ENCODE measurements around the gene RANBP9. TPM values are rescaled to one million over a fixed set of nuclear protein-coding genes. Genes with fewer than 3 reads are reported as not detected.

RANBP9 gene
- total RNA-seq, 1 donor from 2014 or later = 50.2 TPM

DNA sequence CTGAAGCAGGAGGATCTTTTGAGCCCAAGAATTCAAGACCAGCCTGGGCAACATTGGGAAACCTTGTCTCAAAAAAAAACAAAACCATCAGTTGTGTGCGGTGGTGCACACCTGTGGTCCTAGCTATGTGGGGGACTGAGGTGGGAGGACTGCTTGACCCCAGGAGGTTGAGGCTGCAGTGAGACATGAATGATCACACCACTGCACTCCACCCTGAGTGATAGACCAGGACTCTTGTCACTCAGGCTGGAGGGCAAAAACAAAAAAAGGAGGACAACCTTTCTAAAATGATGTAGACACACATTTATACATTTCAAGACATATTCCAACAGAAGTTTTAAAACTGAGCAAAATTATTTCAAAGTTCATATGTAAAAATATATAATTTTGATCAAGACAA, 51.4 kb downstream of the RANBP9 start:
- no peak for DNase-seq
- H3K36me3 Mint-ChIP-seq (ENCODE audit: unreplicated experiment) = no peaks in the 10 kb centered on the region
- no peaks in the 10 kb centered on the region for H3K9me3 Mint-ChIP-seq (ENCODE audit: unreplicated experiment)
- H3K27ac Mint-ChIP-seq (ENCODE audit: unreplicated experiment) = no peak overlapping the region
- H3K4me3 Mint-ChIP-seq (ENCODE audit: unreplicated experiment) = no peak overlapping the region
- peaks cover 11% of the 10 kb centered on the region for H3K4me1 Mint-ChIP-seq (ENCODE audit: low read depth, unreplicated experiment)
- no peak for TF ChIP-seq CTCF (IDR thresholded peaks at IDR 0.05; ENCODE audit: partially characterized antibody, unreplicated experiment)
- H3K27me3 Mint-ChIP-seq (ENCODE audit: unreplicated experiment) = no peaks in the 10 kb centered on the region

DNA sequence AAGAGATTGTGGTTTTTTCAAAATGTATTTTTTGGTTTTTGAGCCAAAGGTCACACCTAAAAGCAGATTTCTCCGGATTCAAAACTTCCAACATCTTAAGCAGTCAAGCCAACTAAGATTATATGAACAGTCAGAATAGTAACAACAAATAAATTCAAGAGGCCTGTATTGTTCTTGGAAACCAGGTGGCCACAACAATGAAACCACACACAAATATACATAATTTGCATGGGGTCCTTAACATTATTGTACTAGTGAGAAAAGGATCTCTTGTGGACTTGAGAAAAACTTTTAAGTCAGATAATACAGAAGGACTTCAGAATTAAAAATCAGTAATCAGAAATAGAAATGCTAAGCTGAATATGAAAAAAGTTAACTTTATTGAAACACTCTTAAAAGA, 55.9 kb downstream of the RANBP9 start:
- Mint-ChIP-seq H3K27ac (ENCODE audit: unreplicated experiment) (no peak overlapping the region), H3K27me3 (ENCODE audit: unreplicated experiment) (no peaks in the 10 kb centered on the region)

GRCh38 chr6:13654496-13654895, 57.1 kb downstream of the RANBP9 start:
- H3K4me1 Mint-ChIP-seq (ENCODE audit: low read depth, unreplicated experiment) = peaks cover 19% of the 10 kb centered on the region
- no peak for DNase-seq
- no peaks in the 10 kb centered on the region for H3K36me3 Mint-ChIP-seq (ENCODE audit: unreplicated experiment)
- peaks cover 3% of the 10 kb centered on the region for H3K9me3 Mint-ChIP-seq (ENCODE audit: unreplicated experiment)
- TF ChIP-seq CTCF (IDR thresholded peaks at IDR 0.05; ENCODE audit: partially characterized antibody, unreplicated experiment) = no peak
- H3K27ac Mint-ChIP-seq (ENCODE audit: unreplicated experiment) = no peak overlapping the region
- H3K27me3 Mint-ChIP-seq (ENCODE audit: unreplicated experiment) = no peaks in the 10 kb centered on the region
- H3K4me3 Mint-ChIP-seq (ENCODE audit: unreplicated experiment) = no peak overlapping the region

More for the DNA sequence above, 55.9 kb downstream of the RANBP9 start:
- Mint-ChIP-seq H3K4me3 (ENCODE audit: unreplicated experiment) (no peak overlapping the region), H3K36me3 (ENCODE audit: unreplicated experiment) (no peaks in the 10 kb centered on the region), H3K9me3 (ENCODE audit: unreplicated experiment) (no peaks in the 10 kb centered on the region), H3K4me1 (ENCODE audit: low read depth, unreplicated experiment) (peaks cover 13% of the 10 kb centered on the region)
- DNase-seq = no peak
- TF ChIP-seq CTCF (IDR thresholded peaks at IDR 0.05; ENCODE audit: partially characterized antibody, unreplicated experiment) = no peak

- Mint-ChIP-seq H3K4me1 (ENCODE audit: low read depth, unreplicated experiment) (peaks cover 17% of the 10 kb centered on the region), H3K4me3 (ENCODE audit: unreplicated experiment) (no peak overlapping the region), H3K9me3 (ENCODE audit: unreplicated experiment) (peaks cover 3% of the 10 kb centered on the region), H3K36me3 (ENCODE audit: unreplicated experiment) (no peaks in the 10 kb centered on the region), H3K27me3 (ENCODE audit: unreplicated experiment) (no peaks in the 10 kb centered on the region), H3K27ac (ENCODE audit: unreplicated experiment) (no peak overlapping the region)
- TF ChIP-seq CTCF (IDR thresholded peaks at IDR 0.05; ENCODE audit: partially characterized antibody, unreplicated experiment) = no peak
- no peak for DNase-seq
Observed at GRCh38 chr6:13653296-13653695, 58.3 kb downstream of the RANBP9 start.

DNA sequence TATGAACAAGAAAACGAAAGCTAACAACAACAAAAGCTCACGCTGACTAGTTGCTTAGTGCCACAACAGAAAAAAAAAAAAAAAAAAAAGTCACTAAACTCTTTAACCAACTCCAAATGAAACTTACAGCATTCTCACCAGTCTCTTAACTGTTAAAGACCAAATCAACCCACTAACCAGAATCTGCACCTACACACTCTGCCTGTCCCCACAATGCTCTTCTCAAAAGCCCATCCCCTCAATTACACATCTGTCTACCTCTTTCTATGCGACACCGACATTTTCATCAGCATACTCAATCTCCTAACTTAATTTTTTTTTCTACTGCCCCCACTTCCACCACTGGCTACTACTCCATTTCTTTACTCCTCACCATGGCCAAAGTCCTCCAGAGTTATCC, 62.2 kb downstream of the RANBP9 start:
- Mint-ChIP-seq H3K27ac (ENCODE audit: unreplicated experiment) (no peak overlapping the region), H3K36me3 (ENCODE audit: unreplicated experiment) (no peaks in the 10 kb centered on the region), H3K27me3 (ENCODE audit: unreplicated experiment) (peaks cover 2% of the 10 kb centered on the region), H3K4me3 (ENCODE audit: unreplicated experiment) (no peak overlapping the region), H3K9me3 (ENCODE audit: unreplicated experiment) (peaks cover 3% of the 10 kb centered on the region), H3K4me1 (ENCODE audit: low read depth, unreplicated experiment) (peaks cover 17% of the 10 kb centered on the region)
- TF ChIP-seq CTCF (IDR thresholded peaks at IDR 0.05; ENCODE audit: partially characterized antibody, unreplicated experiment) = no peak
- no peak for DNase-seq

Measured in glutamatergic neuron (in vitro differentiated cells).